Vagina (tissue), 2 donors: ENCODE measurements around the gene DGKE. TPM values are rescaled to one million over a fixed set of nuclear protein-coding genes. Genes with fewer than 3 reads are reported as not detected.

Experiments
- DNase-seq, 2 donors: peaks; one replicate each; pipeline ENCODE4 v3.0.0-alpha.2; 2017; ENCODE audit errors: extremely low spot score in 2 of 2
- H3K27ac ChIP-seq: fragments of 200-600 bp; sonication (generic); one replicate; pipeline ENCODE4 v1.5.1; 2019
- H3K27me3 ChIP-seq: fragments of 200-600 bp; sonication (generic); one replicate; pipeline ENCODE4 v1.5.1; 2019
- H3K36me3 ChIP-seq, 2 donors: fragments of 200-600 bp; sonication (generic); one replicate each; pipeline ENCODE4 v1.5.1; 2017 to 2019
- H3K4me1 ChIP-seq: fragments of 200-600 bp; sonication (generic); one replicate; pipeline ENCODE4 v1.5.1; 2019
- H3K4me3 ChIP-seq, 2 donors: fragments of 200-600 bp; sonication (generic); 1 replicate in 1 of 2; 2 replicates in 1 of 2; pipeline ENCODE4 v1.5.1; 2016 to 2019
- H3K9me3 ChIP-seq: fragments of 200-600 bp; sonication (generic); one replicate; pipeline ENCODE4 v1.5.1; 2019
- CTCF ChIP-seq, 3 experiments: fragments of 450-650 bp in 2 of 3; fragments of 200-600 bp in 1 of 3; sonication (generic) in 1 of 3; IDR thresholded peaks; one replicate each; pipeline ENCODE4 v1.5.1; 2017 to 2019; ENCODE audit warnings: antibody characterized with exemption in 3 of 3, mild to moderate bottlenecking in 2 of 3, moderate library complexity in 2 of 3
- POLR2A ChIP-seq, 2 donors: fragments of 450-650 bp; IDR thresholded peaks; one replicate each; pipeline ENCODE4 v1.6.1; 2017; ENCODE audit warnings: antibody characterized with exemption in 2 of 2, mild to moderate bottlenecking in 2 of 2, moderate library complexity in 2 of 2
- POLR2AphosphoS5 ChIP-seq, 2 donors: sonication (generic); formaldehyde crosslinking; IDR thresholded peaks; one replicate each; pipeline ENCODE4 v1.9.0; 2017; ENCODE audit warnings: antibody characterized with exemption in 2 of 2, mild to moderate bottlenecking in 2 of 2, low read depth in 1 of 2; ENCODE audit not compliant: insufficient read depth in 1 of 2
- intact Hi-C: fragments of 100-400 bp; cut with DNase I; formaldehyde crosslinking; loops from one replicate; pipeline ENCODE4 v1.15.1; 2023
- total RNA-seq: library from RNA; depleted of rRNA; stranded (reverse); fragments of >200 nt; gene quantifications from one replicate; pipeline ENCODE4 v1.2.3, GENCODE V29; 2016

Gene DGKE
- total RNA-seq, 1 donor from 2014 or later = 13.0 TPM

GRCh38 chr17:56850591-56850990, 16.6 kb downstream of the DGKE start:
- intact Hi-C loops = no loop called here
- TF ChIP-seq POLR2A (IDR thresholded peaks at IDR 0.05) (no peak), POLR2AphosphoS5 (IDR thresholded peaks at IDR 0.05; ENCODE audit: insufficient read depth in 1 of 2, low read depth in 1 of 2) (no peak), CTCF (IDR thresholded peaks at IDR 0.05) (no peak)
- Histone ChIP-seq H3K27ac (no peak overlapping the region), H3K9me3 (no peaks in the 10 kb centered on the region), H3K4me3 (no peak overlapping the region), H3K4me1 (no peaks in the 10 kb centered on the region), H3K36me3 (peaks cover 0 to 25% of the 10 kb centered on the region in 2 donors), H3K27me3 (no peaks in the 10 kb centered on the region)
- DNase-seq = no peak

DNA sequence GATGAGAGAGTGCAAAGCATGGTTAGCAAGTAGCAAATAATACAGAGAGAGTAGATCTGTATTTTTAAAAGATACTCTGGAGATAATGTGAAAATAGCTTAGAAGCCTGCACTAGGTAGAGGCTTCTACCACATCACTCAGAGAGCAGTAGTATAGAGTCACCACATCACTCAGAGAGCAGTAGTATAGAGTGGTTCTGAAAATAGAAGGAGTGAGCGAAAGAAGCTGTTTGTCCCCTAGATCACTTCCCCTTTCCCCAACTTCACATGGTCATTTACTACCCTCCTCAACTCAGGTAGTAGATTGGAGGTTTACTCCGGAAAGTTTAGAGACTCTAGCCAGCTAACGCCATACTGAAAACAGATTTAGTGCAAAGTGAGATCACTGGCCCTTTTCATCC, 17.1 kb downstream of the DGKE start:
- intact Hi-C loops = no loop called here
- Histone ChIP-seq H3K9me3 (no peaks in the 10 kb centered on the region), H3K36me3 (peaks cover 0 to 25% of the 10 kb centered on the region in 2 donors)

GRCh38 chr17:56861899-56862298, 27.9 kb downstream of the DGKE start:
- Histone ChIP-seq H3K4me1 (no peaks in the 10 kb centered on the region), H3K36me3 (peaks cover 0 to 38% of the 10 kb centered on the region in 2 donors)

More for the DNA sequence above, 17.1 kb downstream of the DGKE start:
- Histone ChIP-seq H3K27me3 (no peaks in the 10 kb centered on the region), H3K27ac (no peak overlapping the region), H3K4me3 (no peak overlapping the region), H3K4me1 (no peaks in the 10 kb centered on the region)
- no peak for TF ChIP-seq POLR2AphosphoS5 (IDR thresholded peaks at IDR 0.05; ENCODE audit: insufficient read depth in 1 of 2, low read depth in 1 of 2)
- TF ChIP-seq CTCF (IDR thresholded peaks at IDR 0.05) = no peak
- TF ChIP-seq POLR2A (IDR thresholded peaks at IDR 0.05) = no peak
- no peak for DNase-seq

DNA sequence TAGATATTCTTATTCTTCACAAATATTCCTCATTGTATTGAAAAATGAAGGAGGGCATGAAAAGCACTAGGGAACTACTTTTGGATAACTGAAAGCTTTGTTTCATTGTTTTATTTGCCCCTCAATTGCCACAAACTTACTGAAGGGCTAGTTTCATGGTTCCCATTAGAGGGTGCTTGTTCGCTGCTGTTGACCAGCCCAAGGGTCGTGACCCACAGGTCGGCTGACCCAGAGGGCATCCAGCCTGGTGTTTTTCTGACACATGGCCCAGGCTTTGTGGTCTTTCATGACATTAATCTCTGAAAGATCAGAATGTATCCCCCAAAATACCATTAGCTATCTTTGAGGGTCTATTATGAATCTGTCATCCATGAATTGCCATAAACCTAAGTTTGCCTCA, 30.0 kb downstream of the DGKE start:
- H3K27ac ChIP-seq = no peak overlapping the region
- H3K27me3 ChIP-seq = no peaks in the 10 kb centered on the region
- TF ChIP-seq POLR2AphosphoS5 (IDR thresholded peaks at IDR 0.05; ENCODE audit: insufficient read depth in 1 of 2, low read depth in 1 of 2) (no peak), POLR2A (IDR thresholded peaks at IDR 0.05) (no peak), CTCF (IDR thresholded peaks at IDR 0.05) (no peak)
- H3K9me3 ChIP-seq = no peaks in the 10 kb centered on the region
- H3K4me1 ChIP-seq = no peaks in the 10 kb centered on the region
- intact Hi-C loops = no loop called here
- peaks cover 0 to 38% of the 10 kb centered on the region in 2 donors for H3K36me3 ChIP-seq
- DNase-seq = no peak
- H3K4me3 ChIP-seq = no peak overlapping the region

More at GRCh38 chr17:56861899-56862298, 27.9 kb downstream of the DGKE start:
- no peak overlapping the region for H3K4me3 ChIP-seq
- H3K27me3 ChIP-seq = no peaks in the 10 kb centered on the region
- DNase-seq = no peak
- H3K27ac ChIP-seq = no peak overlapping the region
- no peaks in the 10 kb centered on the region for H3K9me3 ChIP-seq
- TF ChIP-seq POLR2A (IDR thresholded peaks at IDR 0.05) (no peak), CTCF (IDR thresholded peaks at IDR 0.05) (no peak), POLR2AphosphoS5 (IDR thresholded peaks at IDR 0.05; ENCODE audit: insufficient read depth in 1 of 2, low read depth in 1 of 2) (no peak)
- intact Hi-C loops = no loop called here

GRCh38 chr17:56866076-56866475, 32.1 kb downstream of the DGKE start:
- TF ChIP-seq POLR2A (IDR thresholded peaks at IDR 0.05) (no peak), POLR2AphosphoS5 (IDR thresholded peaks at IDR 0.05; ENCODE audit: insufficient read depth in 1 of 2, low read depth in 1 of 2) (no peak)
- H3K4me3 ChIP-seq = no peak overlapping the region
- intact Hi-C loops = no loop called here

More at GRCh38 chr17:56866076-56866475, 32.1 kb downstream of the DGKE start:
- Histone ChIP-seq H3K9me3 (no peaks in the 10 kb centered on the region), H3K36me3 (peaks cover 0 to 25% of the 10 kb centered on the region in 2 donors), H3K4me1 (no peaks in the 10 kb centered on the region), H3K27me3 (no peaks in the 10 kb centered on the region), H3K27ac (no peak overlapping the region)
- no peak for DNase-seq
